ENCODE data around the gene EZH1.

EZH1 gene

GRCh38 chr17:42725143-42725542 lies 19.7 kb downstream of the EZH1 start:
- in situ Hi-C loops (cut with HindIII; ENCODE audit: low sequenced_read_pairs), result no loop called here

GRCh38 chr17:42723636-42724035 lies 21.2 kb downstream of the EZH1 start:
- in situ Hi-C loops (cut with HindIII; ENCODE audit: low sequenced_read_pairs), result no loop called here

GRCh38 chr17:42720996-42721583 lies 23.8 kb downstream of the EZH1 start:
- in situ Hi-C loops (cut with HindIII; ENCODE audit: low sequenced_read_pairs), result no loop called here

GRCh38 chr17:42709561-42709960 lies 35.3 kb downstream of the EZH1 start:
- in situ Hi-C loops (cut with HindIII; ENCODE audit: low sequenced_read_pairs), result no loop called here

GRCh38 chr17:42708588-42708987 lies 36.3 kb downstream of the EZH1 start:
- in situ Hi-C loops (cut with HindIII; ENCODE audit: low sequenced_read_pairs), result no loop called here

GRCh38 chr17:42706732-42707131 lies 38.1 kb downstream of the EZH1 start:
- in situ Hi-C loops (cut with HindIII; ENCODE audit: low sequenced_read_pairs), result no loop called here

GRCh38 chr17:42704837-42705494 lies 39.9 kb downstream of the EZH1 start:
- in situ Hi-C loops (cut with HindIII; ENCODE audit: low sequenced_read_pairs), result no loop called here

- in situ Hi-C loops (cut with HindIII; ENCODE audit: low sequenced_read_pairs), result no loop called here
Observed at GRCh38 chr17:42704490-42704836, 40.4 kb downstream of the EZH1 start.

- in situ Hi-C loops (cut with HindIII; ENCODE audit: low sequenced_read_pairs), result no loop called here
Observed at GRCh38 chr17:42702446-42702845, 42.4 kb downstream of the EZH1 start.

- in situ Hi-C loops (cut with HindIII; ENCODE audit: low sequenced_read_pairs), result no loop called here
Observed at GRCh38 chr17:42700586-42701289, 44.1 kb downstream of the EZH1 start.

GRCh38 chr17:42699415-42699740 lies 45.5 kb downstream of the EZH1 start:
- in situ Hi-C loops (cut with HindIII; ENCODE audit: low sequenced_read_pairs), result no loop called here

GRCh38 chr17:42698736-42699414 lies 46.0 kb downstream of the EZH1 start:
- in situ Hi-C loops (cut with HindIII; ENCODE audit: low sequenced_read_pairs), result no loop called here

- in situ Hi-C loops (cut with HindIII; ENCODE audit: low sequenced_read_pairs), result no loop called here
Observed at GRCh38 chr17:42697108-42697811, 47.6 kb downstream of the EZH1 start.

GRCh38 chr17:42695500-42695899 lies 49.3 kb downstream of the EZH1 start:
- in situ Hi-C loops (cut with HindIII; ENCODE audit: low sequenced_read_pairs), result no loop called here

GRCh38 chr17:42694524-42694923 lies 50.3 kb downstream of the EZH1 start:
- in situ Hi-C loops (cut with HindIII; ENCODE audit: low sequenced_read_pairs), result no loop called here

GRCh38 chr17:42692489-42692888 lies 52.4 kb downstream of the EZH1 start:
- in situ Hi-C loops (cut with HindIII; ENCODE audit: low sequenced_read_pairs), result no loop called here

- in situ Hi-C loops (cut with HindIII; ENCODE audit: low sequenced_read_pairs), result no loop called here
Observed at GRCh38 chr17:42691021-42691545, 53.8 kb downstream of the EZH1 start.

- in situ Hi-C loops (cut with HindIII; ENCODE audit: low sequenced_read_pairs), result no loop called here
Observed at GRCh38 chr17:42690596-42690995, 54.2 kb downstream of the EZH1 start.

GRCh38 chr17:42687707-42688320 lies 57.0 kb downstream of the EZH1 start:
- in situ Hi-C loops (cut with HindIII; ENCODE audit: low sequenced_read_pairs), result loop anchor here (5.0 to 10.0 kb wide), 3 partner anchors 54 to 197 kb away; partner anchors contain the start of gene PSMC3IP

- in situ Hi-C loops (cut with HindIII; ENCODE audit: low sequenced_read_pairs), result loop anchor here (5.0 to 10.0 kb wide), 3 partner anchors 56 to 198 kb away; partner anchors contain the start of gene PSMC3IP
Observed at GRCh38 chr17:42686520-42687128, 58.2 kb downstream of the EZH1 start.
